Stimulated activated naive CD8-positive, alpha-beta T cell treated with anti-CD3 and anti-CD28 coated beads, Interleukin-15, Interleukin-2, amounts not matched to agents 100 U/mL and 50 U/mL, for 24 hours (primary cell): ENCODE data around the gene MYBPC1.
"Not testable (repeated sequence)": the region's sequence is repeated elsewhere in the genome, so short reads cannot be mapped to it uniquely, and the experiment has no call there.

Experiments used
- ATAC-seq: fragments of 150-1000 bp; cut with Tn5 transposase; one replicate; pipeline ENCODE4 v1.10.0; 2021
- DNase-seq: peaks from one replicate; pipeline ENCODE4 v3.0.0; 2021

MYBPC1 gene, protein sequence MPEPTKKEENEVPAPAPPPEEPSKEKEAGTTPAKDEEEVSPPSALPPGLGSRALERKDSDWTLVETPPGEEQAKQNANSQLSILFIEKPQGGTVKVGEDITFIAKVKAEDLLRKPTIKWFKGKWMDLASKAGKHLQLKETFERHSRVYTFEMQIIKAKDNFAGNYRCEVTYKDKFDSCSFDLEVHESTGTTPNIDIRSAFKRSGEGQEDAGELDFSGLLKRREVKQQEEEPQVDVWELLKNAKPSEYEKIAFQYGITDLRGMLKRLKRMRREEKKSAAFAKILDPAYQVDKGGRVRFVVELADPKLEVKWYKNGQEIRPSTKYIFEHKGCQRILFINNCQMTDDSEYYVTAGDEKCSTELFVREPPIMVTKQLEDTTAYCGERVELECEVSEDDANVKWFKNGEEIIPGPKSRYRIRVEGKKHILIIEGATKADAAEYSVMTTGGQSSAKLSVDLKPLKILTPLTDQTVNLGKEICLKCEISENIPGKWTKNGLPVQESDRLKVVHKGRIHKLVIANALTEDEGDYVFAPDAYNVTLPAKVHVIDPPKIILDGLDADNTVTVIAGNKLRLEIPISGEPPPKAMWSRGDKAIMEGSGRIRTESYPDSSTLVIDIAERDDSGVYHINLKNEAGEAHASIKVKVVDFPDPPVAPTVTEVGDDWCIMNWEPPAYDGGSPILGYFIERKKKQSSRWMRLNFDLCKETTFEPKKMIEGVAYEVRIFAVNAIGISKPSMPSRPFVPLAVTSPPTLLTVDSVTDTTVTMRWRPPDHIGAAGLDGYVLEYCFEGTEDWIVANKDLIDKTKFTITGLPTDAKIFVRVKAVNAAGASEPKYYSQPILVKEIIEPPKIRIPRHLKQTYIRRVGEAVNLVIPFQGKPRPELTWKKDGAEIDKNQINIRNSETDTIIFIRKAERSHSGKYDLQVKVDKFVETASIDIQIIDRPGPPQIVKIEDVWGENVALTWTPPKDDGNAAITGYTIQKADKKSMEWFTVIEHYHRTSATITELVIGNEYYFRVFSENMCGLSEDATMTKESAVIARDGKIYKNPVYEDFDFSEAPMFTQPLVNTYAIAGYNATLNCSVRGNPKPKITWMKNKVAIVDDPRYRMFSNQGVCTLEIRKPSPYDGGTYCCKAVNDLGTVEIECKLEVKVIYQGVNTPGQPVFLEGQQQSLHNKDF

GRCh38 chr12:101594700-101595099, at the start of gene MYBPC1:
Gene MYBPC1, plus strand, starts transcription at chr12:101594971. Its CDS starts 100 bp downstream, at chr12:101595071.
- ATAC-seq (no peak), DNase-seq (no peak)

DNA sequence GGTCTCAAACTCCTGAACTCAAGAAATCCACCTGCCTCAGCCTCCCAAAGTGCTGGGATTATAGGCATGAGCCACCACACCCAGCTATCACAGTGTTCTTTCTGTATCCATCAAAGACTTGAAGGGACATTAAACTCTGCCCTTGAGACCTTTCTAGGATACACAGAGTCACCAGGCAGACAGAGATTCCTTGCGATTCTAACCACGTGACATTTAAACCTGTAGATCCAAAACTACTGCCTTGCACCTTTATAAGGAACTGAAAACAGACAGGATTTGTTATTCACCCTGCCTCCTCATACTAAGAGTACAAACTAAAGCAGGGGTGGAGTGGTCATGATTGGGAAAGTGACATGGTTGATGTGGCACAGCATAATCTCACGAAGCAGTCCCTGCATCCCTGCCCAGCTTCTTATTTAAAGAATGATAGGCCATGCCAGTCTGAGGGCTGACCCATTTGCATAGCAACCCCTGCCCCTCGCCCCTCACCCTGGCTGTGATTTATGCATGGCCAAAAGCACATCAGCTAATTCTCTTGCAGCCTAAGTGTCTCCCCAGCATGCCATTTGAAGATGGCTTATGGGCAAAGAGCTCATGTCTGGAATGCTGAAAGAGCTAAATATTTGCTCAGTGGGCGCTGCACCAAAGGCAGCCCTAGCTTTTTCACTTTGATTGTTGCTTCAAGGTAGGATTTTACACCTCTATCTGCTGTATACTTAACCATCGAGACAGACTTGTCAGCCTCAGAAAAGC, 43.2 kb upstream of the MYBPC1 start:
- ATAC-seq, result no peak
- DNase-seq, result no peak

GRCh38 chr12:101552277-101552676, 42.5 kb upstream of the MYBPC1 start:
- DNase-seq (no peak), ATAC-seq (no peak)

DNA sequence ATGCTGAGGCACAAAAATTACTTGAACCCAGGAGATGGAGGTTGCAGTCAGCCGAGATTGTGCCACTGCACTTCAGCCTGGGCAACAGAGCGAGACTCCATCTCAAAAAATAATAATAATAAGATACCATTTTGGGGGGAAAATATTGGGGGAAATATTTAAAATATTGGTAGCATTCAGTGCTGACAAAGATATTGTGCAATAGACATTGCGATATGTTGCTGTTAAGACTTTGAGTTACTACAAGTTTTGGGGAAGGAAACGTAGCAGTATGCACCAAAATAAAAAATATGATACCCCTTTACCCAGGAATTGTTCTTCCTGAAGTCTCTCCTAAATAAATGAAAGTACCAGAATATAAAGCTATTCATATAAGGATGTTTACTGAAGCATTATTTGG, 37.7 kb upstream of the MYBPC1 start:
- DNase-seq (no peak), ATAC-seq (no peak)

- not testable (repeated sequence) for ATAC-seq, DNase-seq
Observed at GRCh38 chr12:101558726-101559125, 36.0 kb upstream of the MYBPC1 start.

GRCh38 chr12:101563212-101563611, 31.6 kb upstream of the MYBPC1 start:
- DNase-seq, result no peak
- ATAC-seq, result no peak

DNA sequence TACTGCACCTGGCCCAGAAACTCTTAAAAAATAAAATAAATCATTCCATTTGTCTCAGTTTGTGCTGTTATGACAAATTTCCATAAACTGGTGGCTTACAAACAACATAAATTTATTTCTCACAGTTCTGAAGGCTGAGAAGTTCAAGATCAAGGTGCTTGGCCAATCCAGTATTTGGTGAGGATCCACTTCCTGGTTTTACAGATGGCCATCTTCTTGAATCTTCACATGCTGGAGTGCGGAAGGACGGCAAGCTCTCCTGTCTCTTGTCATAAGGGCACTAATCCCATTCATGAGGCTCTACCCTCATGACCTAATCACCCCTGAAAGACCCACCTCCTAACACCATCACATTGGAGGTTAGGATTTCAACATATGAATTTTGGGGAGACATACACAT, 29.9 kb upstream of the MYBPC1 start:
- ATAC-seq (no peak), DNase-seq (no peak)

- DNase-seq (peak; percentile 40), ATAC-seq (peak; percentile 89)
Observed at GRCh38 chr12:101566318-101566717, 28.5 kb upstream of the MYBPC1 start.

GRCh38 chr12:101567918-101568317, 26.9 kb upstream of the MYBPC1 start:
- no peak for ATAC-seq
- DNase-seq, result no peak

DNA sequence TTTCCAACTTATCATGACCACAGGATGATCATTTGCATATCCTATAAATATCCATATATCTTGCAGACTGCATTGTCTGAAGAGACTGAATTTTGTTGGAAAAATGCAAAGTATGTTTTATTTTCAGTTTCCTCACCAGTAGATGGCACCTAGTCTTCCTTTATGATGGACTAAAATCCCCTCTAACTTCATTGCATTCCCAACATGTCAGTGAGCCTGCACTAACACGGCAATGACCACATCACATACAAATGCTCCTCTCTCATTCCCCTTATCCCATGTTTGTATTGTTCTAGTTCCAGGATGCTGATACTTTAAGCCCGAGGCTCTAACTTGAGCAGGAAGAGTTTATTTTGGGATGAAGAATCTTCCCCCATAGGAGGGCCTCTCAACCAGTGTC, 24.7 kb upstream of the MYBPC1 start:
- ATAC-seq, result no peak
- DNase-seq, result no peak

GRCh38 chr12:101571105-101571504, 23.7 kb upstream of the MYBPC1 start:
- DNase-seq (no peak), ATAC-seq (no peak)

- ATAC-seq, result no peak
- DNase-seq, result no peak
Observed at GRCh38 chr12:101573743-101574142, 21.0 kb upstream of the MYBPC1 start.

DNA sequence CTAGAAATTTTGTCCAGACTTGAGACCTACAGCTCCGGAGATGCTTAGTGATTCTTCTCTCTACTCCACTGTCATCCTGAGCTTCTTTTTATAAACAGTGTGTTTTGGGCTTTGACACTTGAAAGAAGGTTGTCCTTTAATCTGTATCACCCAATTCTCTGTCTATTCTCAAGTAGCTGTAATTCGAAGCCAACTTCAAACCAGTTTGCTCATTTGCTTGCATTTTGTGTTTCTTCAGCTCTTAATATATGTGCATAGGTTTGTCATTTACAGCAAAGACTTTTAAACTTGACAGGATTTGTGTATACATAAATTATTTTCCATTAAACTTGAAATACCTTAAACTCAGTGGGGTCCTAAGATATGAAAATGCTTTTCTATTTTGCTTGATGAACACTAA, 16.4 kb upstream of the MYBPC1 start:
- DNase-seq (no peak), ATAC-seq (no peak)

- no peak for DNase-seq
- no peak for ATAC-seq
Observed at GRCh38 chr12:101581190-101581589, 13.6 kb upstream of the MYBPC1 start.

DNA sequence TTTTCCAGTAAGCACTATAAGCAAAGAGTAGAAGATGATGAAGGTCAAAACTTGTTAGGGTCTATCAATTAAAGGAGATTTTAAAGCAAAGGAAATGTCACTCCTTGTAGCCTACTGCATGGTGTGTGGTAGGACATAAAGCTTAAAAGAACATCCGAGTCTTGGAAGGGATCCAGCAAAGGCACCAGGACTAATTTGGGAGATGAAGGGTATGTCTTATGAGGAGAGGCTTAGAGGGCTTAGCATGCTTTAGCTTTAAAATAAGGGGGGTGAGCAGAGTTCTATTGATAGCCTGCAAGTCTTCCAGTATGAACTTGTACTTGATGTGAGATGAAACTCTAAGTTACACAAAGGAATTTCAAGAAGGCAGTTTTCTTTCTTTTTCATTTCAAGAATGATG, 11.8 kb upstream of the MYBPC1 start:
- DNase-seq (no peak), ATAC-seq (no peak)

DNA sequence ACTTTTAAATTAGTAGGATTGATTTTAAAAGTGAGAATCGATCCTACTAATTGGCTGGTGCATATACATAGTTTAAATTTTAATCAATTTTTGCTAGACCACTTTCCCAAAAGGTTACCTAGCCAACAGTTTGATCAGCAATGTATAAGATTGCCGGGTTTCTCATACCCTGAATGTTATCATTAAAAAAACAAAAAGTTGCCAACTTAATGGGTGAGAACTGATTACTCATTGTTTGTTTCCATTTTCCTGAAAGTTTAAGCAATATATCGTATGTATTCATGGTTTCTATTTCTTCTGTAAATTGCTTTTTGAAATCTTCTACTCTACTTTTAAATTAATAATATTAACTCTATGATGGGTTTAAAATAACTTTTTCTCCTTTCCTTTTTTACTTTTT, 4.4 kb upstream of the MYBPC1 start:
- ATAC-seq (no peak), DNase-seq (no peak)

- no peak for ATAC-seq
Observed at GRCh38 chr12:101591781-101592180, 3.0 kb upstream of the MYBPC1 start.

GRCh38 chr12:101592448-101592847, 2.3 kb upstream of the MYBPC1 start:
- DNase-seq (no peak), ATAC-seq (no peak)

More at GRCh38 chr12:101591781-101592180, 3.0 kb upstream of the MYBPC1 start:
- DNase-seq, result no peak

DNA sequence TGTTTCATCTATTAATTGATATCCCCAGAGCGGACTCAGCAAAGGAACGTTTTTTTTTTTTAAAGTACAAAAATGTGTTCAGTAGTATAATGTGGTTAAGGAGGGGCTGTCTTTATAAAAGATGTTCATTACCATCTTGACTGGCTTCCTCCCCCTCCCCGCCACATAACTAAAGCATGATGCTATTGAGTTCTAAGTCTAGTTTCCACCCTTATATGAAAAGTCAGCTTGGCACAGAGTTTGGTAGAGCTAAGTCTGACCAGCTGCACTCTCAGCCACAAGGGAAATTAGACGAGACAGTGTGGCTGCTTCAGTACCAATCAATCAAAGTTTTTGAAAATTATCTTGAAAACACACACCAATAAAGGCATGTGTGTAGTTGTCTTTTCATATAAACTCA, 1.9 kb upstream of the MYBPC1 start:
- no peak for DNase-seq
- no peak for ATAC-seq

GRCh38 chr12:101596172-101596571, 1.4 kb downstream of the MYBPC1 start:
- DNase-seq, result no peak
- ATAC-seq, result no peak

DNA sequence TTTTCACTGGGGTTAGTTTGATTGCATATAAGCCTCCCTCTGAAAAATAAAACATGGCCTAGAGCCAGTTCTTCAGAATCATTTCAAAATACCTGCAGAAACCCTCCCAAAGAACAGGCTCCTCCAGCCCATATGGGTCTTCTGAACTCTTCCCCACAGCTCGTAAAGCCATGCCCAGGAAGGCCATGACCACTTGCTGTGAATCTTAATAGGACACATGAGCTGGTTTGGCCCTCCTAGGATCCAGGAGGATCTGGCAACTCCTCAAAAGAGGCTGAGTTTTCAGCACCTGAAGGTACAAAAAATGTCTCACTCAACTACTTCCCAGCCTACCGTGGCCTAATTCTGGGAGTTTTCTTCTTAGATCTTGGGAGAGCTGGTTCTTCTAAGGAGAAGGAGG, 2.4 kb downstream of the MYBPC1 start:
- ATAC-seq (no peak), DNase-seq (no peak)

DNA sequence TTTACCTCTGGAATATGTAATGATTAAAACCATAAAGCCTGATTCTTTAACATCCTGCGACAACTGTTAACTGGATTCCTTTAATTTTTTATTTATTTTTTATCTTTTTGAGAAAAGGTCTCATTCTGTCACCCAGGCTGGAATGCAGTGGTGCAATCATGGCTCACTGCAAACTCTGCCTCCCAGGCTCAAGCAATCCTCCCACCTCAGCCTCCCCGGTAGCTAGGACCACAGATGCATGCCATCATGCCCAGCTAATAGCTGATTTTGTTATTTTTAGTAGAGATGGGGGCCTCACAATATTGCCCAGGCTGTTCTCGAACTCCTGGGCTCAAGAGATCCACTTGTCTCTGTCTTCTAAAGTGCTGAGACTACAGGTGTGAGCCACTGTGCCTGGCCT, 3.7 kb downstream of the MYBPC1 start:
- ATAC-seq (no peak), DNase-seq (no peak)
